ENCODE measurements around the gene EDEM2. TPM values are rescaled to one million over a fixed set of nuclear protein-coding genes. Genes with fewer than 3 reads are reported as not detected.

The EDEM2 gene
- total RNA-seq, 1 experiment from 2014 or later = 28.5 TPM

GRCh38 chr20:35167787-35168186 is 20.7 kb upstream of the EDEM2 start:
- H3K4me3 ChIP-seq (ENCODE audit: low read length) = no peak overlapping the region
- H3K79me2 ChIP-seq (ENCODE audit: low read length) = no peaks in the 10 kb centered on the region
- DNase-seq = no peak
- H3K27me3 ChIP-seq (ENCODE audit: low read length) = no peaks in the 10 kb centered on the region
- ChIA-PET POLR2A (ENCODE audit: unreplicated experiment) (no interaction called here), CTCF (no interaction called here)
- H3K4me2 ChIP-seq (ENCODE audit: low read length) = no peak overlapping the region
- no peak overlapping the region for H3K27ac ChIP-seq (ENCODE audit: low read length)
- H3K9me3 ChIP-seq (ENCODE audit: low read length) = no peaks in the 10 kb centered on the region
- no peaks in the 10 kb centered on the region for H3K36me3 ChIP-seq (ENCODE audit: low read depth, low read length)
- intact Hi-C loops (cut with micrococcal nuclease) = no loop called here
- H3K9ac ChIP-seq (ENCODE audit: low read length) = no peak overlapping the region
- ATAC-seq = no peak
- no peak for TF ChIP-seq EZH2 (IDR thresholded peaks at IDR 0.05; ENCODE audit: low read length, unreplicated experiment)
- TF ChIP-seq, protein P1, sequence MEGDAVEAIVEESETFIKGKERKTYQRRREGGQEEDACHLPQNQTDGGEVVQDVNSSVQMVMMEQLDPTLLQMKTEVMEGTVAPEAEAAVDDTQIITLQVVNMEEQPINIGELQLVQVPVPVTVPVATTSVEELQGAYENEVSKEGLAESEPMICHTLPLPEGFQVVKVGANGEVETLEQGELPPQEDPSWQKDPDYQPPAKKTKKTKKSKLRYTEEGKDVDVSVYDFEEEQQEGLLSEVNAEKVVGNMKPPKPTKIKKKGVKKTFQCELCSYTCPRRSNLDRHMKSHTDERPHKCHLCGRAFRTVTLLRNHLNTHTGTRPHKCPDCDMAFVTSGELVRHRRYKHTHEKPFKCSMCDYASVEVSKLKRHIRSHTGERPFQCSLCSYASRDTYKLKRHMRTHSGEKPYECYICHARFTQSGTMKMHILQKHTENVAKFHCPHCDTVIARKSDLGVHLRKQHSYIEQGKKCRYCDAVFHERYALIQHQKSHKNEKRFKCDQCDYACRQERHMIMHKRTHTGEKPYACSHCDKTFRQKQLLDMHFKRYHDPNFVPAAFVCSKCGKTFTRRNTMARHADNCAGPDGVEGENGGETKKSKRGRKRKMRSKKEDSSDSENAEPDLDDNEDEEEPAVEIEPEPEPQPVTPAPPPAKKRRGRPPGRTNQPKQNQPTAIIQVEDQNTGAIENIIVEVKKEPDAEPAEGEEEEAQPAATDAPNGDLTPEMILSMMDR (conservative IDR thresholded peaks at IDR 0.05; ENCODE audit: low read depth, low read length) = no peak
- TF ChIP-seq EZH2phosphoT487 (IDR thresholded peaks at IDR 0.05; ENCODE audit: borderline replicate concordance, low read length) = no peak
- H4K20me1 ChIP-seq (ENCODE audit: low read length) = no peaks in the 10 kb centered on the region
- H3K4me1 ChIP-seq (ENCODE audit: insufficient read depth, low read length) = peaks cover 15% of the 10 kb centered on the region
- no peaks in the 10 kb centered on the region for H3F3A ChIP-seq (ENCODE audit: low read length, unreplicated experiment)
- H2AFZ ChIP-seq (ENCODE audit: low read length) = no peak overlapping the region
- H3K9me2 ChIP-seq (replicated peaks; ENCODE audit: low read length) = no peaks in the 10 kb centered on the region
- no TSS peak for BruUV-seq (replicated peaks)

DNA sequence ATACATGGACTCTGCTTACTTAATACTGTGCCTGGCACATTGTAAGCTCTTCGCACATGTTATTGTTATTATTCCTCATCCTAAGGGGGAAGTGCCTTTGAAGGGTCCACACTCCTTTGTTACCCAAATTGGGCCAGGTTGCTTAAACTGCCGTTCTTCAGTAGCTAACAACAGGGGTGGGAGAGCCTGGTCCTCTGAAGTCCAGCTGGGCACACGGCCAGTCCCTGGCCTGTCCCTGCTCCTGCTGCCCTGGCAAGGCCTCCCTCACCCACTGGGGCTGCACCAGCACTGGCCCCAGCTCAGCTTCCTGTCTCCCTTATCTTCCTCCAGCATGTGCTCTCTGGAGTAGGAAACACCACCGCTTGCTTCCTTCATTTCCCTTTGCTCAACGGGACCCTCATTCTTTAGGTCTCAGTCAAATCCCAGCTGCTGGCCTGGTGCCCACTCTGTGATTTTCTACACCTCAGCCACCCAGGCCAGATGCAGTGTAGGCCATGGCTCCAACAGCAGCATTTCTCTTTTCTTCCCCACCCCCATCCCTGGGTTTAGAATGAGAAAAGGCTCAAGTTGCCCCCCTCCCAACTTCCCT is 19.2 kb upstream of the EDEM2 start:
- no TSS peak for BruUV-seq (replicated peaks)
- Histone ChIP-seq H4K20me1 (ENCODE audit: low read length) (no peaks in the 10 kb centered on the region), H2AFZ (ENCODE audit: low read length) (no peak overlapping the region), H3K36me3 (ENCODE audit: low read depth, low read length) (no peaks in the 10 kb centered on the region), H3K4me2 (ENCODE audit: low read length) (no peak overlapping the region), H3F3A (ENCODE audit: low read length, unreplicated experiment) (no peaks in the 10 kb centered on the region), H3K4me3 (ENCODE audit: low read length) (no peak overlapping the region), H3K4me1 (ENCODE audit: insufficient read depth, low read length) (peaks cover 5% of the 10 kb centered on the region), H3K9me3 (ENCODE audit: low read length) (no peaks in the 10 kb centered on the region), H3K9ac (ENCODE audit: low read length) (no peak overlapping the region), H3K79me2 (ENCODE audit: low read length) (no peaks in the 10 kb centered on the region), H3K27ac (ENCODE audit: low read length) (no peak overlapping the region), H3K27me3 (ENCODE audit: low read length) (no peaks in the 10 kb centered on the region), H3K9me2 (replicated peaks; ENCODE audit: low read length) (no peaks in the 10 kb centered on the region)
- POLR2A ChIA-PET (ENCODE audit: unreplicated experiment) = no interaction called here
- no peak for ATAC-seq
- TF ChIP-seq EZH2 (IDR thresholded peaks at IDR 0.05; ENCODE audit: low read length, unreplicated experiment) = no peak
- TF ChIP-seq, protein P1 (conservative IDR thresholded peaks at IDR 0.05; ENCODE audit: low read depth, low read length) = no peak
- TF ChIP-seq EZH2phosphoT487 (IDR thresholded peaks at IDR 0.05; ENCODE audit: borderline replicate concordance, low read length) = no peak
- CTCF ChIA-PET = interaction anchor here (1.6 kb wide), 1 partner anchor 21 kb away, joined by 10 read pairs; no protein-coding TSS in a partner anchor
- intact Hi-C loops (cut with micrococcal nuclease) = no loop called here
- DNase-seq = no peak

All from PC-3 (cell line).